Activated T-helper 9 cell treated with anti-CD3 and anti-CD28 coated beads, Interleukin-2, amount 50 U/mL, for 16 hours (primary cell): ENCODE measurements around the gene PTPRD.

ENCODE experiments used
- DNase-seq: peaks from one replicate; pipeline ENCODE4 v3.0.0-alpha.2; 2020; ENCODE audit warnings: low read depth

PTPRD gene

GRCh38 chr9:10050016-10050415 lies 562.8 kb downstream of the PTPRD start:
- no peak for DNase-seq

DNA sequence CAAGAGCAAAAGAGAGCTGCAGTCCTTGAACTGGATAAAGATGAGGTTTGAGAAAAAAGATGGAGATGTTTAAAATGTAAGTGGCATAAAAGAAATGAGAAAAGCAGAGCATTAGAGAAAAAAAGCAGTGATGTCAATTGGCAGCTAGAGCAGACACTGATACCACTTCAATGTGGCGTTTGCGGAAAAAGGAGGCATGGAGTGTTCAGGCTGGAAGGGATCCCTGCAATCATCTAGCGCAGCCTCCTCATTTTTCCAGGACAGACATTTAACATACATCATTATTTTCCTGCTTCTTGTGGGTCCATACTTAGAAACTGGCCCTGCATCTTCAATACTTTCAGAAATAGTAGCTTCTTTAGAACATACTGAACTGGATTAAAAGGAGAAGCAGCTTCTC lies 563.8 kb downstream of the PTPRD start:
- DNase-seq = no peak

DNA sequence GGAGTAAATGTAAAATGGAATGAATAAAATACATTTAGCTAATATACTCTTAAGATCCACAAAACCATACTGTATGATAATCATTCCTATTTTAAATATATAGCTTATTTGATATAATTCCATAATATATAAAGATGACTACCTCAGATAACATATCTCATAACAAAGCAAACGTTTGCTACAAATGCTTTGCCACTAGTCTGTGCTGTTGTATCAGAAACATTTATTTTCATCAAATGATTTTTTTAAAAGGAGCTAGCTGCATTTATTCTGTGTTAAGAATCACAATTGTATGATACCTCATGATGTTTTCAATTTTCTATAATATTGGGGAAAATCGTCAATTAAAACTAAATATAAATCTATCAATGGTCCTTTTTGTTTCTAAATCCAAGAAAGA lies 567.2 kb downstream of the PTPRD start:
- no peak for DNase-seq

DNA sequence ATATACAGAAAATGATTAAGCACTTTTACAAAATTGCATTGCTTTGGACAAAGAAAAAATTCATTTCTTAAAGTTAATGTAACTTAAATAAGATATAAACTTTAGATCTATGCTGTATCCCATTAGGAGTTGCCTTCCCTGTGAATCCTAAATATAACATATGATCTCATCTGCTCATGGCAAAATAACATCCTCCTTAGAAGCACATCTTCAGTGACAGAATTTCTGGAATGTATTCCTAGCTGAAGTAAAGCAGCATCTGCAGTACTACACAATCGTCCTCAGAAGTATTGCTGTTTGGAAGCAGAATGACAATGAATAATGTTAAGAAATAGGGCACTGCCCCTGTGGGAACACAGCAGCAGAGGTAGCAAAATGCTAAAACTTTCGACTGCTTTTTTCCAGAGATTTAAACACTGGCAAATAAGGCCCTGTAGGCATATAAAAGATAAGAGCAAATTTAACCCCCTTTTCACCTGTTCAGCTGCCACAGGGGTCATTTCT lies 571.0 kb downstream of the PTPRD start:
- no peak for DNase-seq

DNA sequence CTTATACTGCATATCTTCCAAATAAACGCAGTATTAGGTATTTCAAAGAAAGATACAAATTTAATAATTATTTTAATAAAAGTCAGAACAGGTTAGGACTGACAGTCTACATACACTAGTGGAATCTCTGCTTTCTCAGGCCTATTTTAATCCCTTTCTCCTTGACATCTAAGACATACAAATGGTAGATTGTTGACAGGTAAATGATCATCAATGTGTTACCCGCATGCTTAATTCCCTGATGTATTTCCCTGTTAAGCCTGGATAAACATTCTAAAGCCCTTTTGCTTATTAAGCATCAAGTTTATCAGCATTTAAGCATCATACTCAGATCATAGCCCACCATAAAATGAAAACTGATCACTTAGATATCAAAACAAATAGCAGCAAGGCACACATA lies 576.7 kb downstream of the PTPRD start:
- no peak for DNase-seq

DNA sequence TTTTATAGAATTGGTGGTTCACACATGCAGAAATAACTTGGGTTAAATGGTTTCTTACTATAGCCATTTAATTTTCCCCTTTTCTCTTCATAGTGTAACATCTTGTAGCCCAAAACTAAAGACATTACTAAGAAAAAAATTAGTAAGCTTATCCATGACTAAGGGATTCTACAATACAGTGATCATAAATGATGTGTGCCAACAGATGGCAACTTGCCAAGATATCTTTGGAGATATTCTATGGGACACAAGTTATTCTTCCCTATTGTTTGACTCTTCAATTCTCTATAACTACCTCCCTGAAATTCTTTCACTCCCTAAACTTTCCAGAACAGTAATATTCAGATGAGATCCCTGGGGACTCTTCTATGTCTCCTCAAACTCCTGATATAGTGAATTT lies 580.6 kb downstream of the PTPRD start:
- DNase-seq = no peak

GRCh38 chr9:10026443-10026984 lies 586.3 kb downstream of the PTPRD start:
- DNase-seq = no peak

DNA sequence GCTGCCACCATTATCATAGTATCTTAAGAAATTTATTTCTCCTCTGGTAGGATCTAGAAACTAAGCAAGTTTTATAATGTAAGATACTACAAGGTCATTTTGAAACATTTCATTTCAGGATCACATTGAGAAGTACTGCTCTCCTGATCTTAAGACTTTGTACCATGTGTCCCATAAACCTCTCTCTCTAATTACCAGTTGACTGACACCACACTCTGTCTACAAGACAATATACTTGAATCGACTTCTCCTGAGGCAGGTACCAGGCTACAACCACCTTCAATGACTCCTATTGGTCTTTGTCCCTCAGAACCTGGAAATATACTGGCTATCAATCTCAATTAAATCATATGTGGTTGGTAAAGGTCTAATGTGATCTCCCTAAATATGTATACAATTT lies 597.0 kb downstream of the PTPRD start:
- no peak for DNase-seq

DNA sequence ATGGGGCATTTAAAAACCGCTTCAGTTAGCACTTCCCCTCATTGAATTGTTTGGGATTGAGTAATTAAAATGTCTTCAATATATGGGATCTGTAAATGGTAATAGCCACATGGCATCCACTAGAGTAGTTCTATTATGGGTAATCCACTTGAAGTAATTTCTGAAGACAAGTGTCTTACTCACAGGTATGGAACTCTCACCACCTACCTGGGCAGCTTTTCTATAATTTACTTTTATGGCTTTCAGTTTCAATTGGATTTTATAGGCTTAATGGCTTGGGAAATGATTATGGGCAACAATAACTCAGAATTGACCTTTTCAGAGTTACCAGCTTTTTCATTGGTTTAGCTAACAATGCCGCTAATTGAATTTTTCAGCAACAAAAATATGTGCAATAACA lies 597.9 kb downstream of the PTPRD start:
- DNase-seq = no peak

- no peak for DNase-seq
Observed at GRCh38 chr9:10009401-10009800, 603.4 kb downstream of the PTPRD start.

DNA sequence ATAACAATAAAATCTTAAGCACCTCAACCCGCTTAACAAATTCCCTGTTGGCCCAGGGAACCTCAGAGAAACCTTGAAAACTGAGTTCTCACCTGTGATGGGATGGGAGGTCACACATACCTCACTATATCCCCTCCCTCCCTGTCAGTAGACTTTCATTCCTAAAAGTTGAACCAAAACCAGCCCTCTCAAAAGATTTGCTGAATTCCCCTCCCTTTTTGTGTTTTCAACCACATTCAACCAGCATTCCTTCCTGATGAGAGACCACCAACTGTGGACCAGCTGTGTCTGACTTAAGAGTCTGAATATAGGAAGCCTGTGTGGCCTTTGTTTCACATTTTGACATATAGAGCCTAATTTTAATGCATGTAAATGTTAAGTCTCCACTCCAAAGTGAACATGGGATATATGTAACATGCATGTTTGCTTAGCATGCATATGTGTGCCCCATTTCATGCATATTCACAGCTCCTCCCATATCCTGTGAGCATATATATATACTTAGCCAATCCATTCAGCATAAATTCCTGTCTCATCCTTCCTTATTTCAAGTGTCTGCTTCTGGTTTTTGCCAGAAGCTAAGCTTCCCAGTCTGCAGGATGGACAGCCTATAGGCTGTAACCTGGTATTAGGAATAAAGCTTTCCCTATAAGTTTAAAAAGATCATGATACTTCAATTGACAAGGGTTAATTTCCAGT lies 604.6 kb downstream of the PTPRD start:
- DNase-seq = no peak

GRCh38 chr9:10007356-10007755 lies 605.4 kb downstream of the PTPRD start:
- DNase-seq = no peak

- DNase-seq = no peak
Observed at GRCh38 chr9:10005206-10005605, 607.6 kb downstream of the PTPRD start.

DNA sequence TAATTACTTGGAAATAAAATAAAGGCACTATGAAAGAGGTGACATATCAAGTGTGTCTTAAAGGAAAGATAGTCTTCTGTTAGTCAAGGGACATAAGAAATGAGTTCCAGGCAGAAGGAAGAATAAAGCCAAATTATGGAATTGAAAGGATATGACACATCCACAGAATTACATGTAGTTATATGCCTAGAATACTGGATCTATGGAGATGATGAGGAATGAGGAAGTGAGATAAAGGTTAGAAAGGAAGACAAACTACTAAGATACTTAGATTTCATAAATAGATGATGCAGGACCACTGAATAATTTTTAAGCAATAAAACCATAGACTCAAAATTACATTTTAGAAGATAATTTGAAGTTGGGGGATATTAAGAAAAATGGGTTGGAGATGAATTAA lies 609.8 kb downstream of the PTPRD start:
- DNase-seq = no peak

DNA sequence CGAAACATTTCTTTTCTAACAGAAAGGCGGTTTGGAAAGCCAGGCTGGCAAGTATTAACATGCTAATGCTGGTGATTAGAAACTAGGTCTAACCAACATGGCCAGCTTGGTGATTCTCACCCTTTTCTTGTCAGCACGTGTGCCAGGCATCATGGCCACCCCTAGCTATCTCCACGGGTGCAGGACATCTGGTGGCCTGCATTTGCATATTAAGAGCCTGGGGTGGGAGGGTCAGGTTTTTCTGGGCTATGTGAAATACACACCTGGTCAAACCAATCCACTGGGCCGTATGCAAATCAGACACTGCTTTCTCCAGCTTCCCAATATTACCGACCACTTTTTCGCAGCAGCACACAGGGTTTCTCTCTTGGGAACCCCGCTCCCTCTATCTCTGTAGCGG lies 612.1 kb downstream of the PTPRD start:
- no peak for DNase-seq

DNA sequence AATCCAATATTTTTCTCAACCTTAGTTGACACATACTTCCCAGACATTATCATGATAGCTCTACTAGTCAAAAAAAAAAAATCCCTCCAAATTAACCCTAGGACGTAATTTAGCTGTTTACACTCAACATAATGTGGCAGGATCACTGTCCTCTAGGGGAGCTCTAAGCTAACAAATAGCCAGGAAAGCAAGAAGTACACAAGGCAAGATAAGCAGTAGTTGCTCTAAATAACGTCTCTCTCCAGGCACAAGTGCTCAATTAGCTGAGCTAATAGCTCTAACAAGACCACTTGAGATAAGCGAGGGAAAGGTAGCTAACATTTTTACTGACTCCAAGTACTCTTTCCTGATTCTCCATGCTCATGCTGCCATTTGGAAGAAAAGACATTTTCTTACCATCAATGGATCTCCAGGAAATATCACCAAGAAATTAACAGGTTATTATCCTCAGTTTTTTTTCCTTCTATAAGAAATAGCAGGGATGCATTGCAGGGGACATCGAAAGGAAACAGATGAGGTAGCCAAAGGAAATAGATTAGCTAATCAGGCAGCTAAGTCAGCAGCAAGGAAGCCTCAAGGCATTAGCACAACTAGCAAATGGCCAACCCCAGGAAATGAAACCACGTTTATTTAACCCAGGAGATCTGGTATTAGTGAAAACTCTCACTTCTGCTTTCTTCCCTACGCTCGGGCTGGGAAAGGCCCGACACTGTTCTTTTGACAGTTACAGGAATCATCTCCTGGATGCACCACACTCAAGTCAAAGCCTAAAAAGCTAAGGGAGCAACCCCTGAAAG lies 614.1 kb downstream of the PTPRD start:
- no peak for DNase-seq

- no peak for DNase-seq
Observed at GRCh38 chr9:9997585-9997984, 615.2 kb downstream of the PTPRD start.

DNA sequence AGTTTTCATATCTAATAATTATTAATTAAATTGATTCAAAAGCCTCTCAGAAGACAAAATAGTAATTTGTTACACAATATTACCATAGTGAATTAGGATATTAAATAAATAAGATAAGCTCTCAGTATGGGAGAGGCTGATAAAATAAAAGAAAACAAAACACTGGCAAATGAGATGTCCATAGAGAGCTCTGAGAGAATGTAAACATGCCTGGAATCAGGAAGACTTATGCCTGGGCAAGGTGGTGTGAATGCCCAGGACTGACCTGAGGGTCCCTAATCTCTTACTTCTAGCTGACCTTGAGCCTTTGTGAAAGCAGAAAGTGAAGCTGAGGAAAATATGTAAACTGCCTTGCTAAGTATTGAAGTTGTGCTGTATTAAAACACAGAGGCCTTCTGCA lies 616.5 kb downstream of the PTPRD start:
- DNase-seq = no peak

GRCh38 chr9:9992936-9993335 lies 619.9 kb downstream of the PTPRD start:
- DNase-seq = no peak

- no peak for DNase-seq
Observed at GRCh38 chr9:9973062-9973461, 639.7 kb downstream of the PTPRD start.

GRCh38 chr9:9970514-9970913 lies 642.3 kb downstream of the PTPRD start:
- no peak for DNase-seq

DNA sequence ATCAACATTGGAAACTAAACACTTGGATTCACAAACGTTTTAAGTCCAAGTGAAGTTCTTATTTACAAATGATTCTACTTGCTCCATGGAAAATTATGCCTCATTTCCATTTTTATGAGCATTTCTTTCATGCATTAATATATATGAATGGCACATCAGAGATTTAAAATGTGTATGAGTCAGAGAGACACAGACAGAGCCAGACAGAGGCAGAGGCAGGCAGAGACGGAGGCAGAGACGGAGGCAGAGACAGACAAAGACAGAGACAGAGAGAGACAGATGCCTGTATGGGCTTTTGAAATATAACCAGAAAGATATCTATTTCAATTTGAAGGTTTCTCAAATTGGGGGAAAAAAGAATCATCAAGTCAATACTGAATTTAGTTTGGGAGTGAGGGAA lies 649.0 kb downstream of the PTPRD start:
- DNase-seq = no peak

DNA sequence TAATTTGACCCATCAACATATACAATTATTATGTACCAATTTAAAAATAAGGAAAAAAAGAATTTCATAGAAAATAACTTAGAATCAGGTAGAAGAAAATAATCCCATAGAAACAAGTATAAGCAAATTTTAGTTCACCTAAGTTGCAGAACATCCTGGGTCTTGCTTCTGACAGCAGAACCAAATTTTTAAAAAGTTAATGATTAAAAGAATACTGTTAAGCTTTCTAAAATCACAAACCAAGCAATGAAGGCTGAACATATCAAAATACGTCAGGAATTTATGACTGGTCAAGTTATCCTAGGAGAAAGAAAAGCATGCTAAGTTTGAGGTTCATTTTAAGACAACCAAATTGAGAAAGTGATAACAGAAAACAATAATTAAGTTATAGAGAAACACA lies 650.9 kb downstream of the PTPRD start:
- no peak for DNase-seq
